Rectal smooth muscle tissue (tissue), 1 donor: ENCODE results near the gene GAL3ST1.
"Not testable (repeated sequence)": the region's sequence is repeated elsewhere in the genome, so short reads cannot be mapped to it uniquely, and the experiment has no call there.

Source experiments
- H3K27ac ChIP-seq: one replicate; pipeline ENCODE4 v1.7.0; 2013; ENCODE audit warnings: low read depth, low read length, inconsistent platforms
- H3K27me3 ChIP-seq: one replicate; pipeline ENCODE4 v1.7.0; 2013; ENCODE audit warnings: low read length; ENCODE audit not compliant: control insufficient read depth, insufficient read depth
- H3K36me3 ChIP-seq: one replicate; pipeline ENCODE4 v1.7.0; 2013; ENCODE audit warnings: low read length; ENCODE audit not compliant: control insufficient read depth, insufficient read depth
- H3K4me1 ChIP-seq: one replicate; pipeline ENCODE4 v1.7.0; 2013; ENCODE audit warnings: low read length; ENCODE audit not compliant: control insufficient read depth, insufficient read depth
- H3K4me3 ChIP-seq: one replicate; pipeline ENCODE4 v1.7.0; 2013; ENCODE audit warnings: low read length
- H3K9ac ChIP-seq: one replicate; pipeline ENCODE4 v1.7.0; 2013; ENCODE audit warnings: low read length

The GAL3ST1 gene

DNA sequence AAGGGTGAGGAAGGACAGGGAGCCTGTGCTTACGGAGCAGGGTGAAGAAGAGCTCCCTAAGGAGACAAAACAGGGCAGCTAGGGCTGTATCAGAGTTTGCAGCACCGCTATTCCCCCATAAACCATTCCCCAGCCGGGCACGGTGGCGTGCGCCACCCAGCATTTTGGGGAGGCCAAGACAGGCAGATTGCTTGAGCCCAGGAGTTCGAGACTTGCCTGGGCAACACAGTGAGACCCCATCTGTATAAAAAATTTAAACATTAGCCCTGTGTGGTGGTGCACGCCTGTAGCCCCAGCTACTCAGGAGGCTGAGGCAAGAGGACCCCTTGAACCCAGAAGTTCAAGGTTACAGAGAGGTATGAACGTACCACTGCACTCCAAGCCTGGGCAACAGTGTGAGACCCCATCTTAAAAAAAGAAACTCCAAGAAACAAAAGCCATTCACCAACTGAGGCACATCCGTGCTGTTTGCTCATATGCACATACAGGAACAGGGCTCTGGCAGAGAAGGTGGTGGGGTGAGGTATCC is 4.7 kb downstream of the GAL3ST1 start:
- no peak overlapping the region for H3K27ac ChIP-seq
- no peaks in the 10 kb centered on the region for H3K36me3 ChIP-seq
- no peaks in the 10 kb centered on the region for H3K27me3 ChIP-seq

DNA sequence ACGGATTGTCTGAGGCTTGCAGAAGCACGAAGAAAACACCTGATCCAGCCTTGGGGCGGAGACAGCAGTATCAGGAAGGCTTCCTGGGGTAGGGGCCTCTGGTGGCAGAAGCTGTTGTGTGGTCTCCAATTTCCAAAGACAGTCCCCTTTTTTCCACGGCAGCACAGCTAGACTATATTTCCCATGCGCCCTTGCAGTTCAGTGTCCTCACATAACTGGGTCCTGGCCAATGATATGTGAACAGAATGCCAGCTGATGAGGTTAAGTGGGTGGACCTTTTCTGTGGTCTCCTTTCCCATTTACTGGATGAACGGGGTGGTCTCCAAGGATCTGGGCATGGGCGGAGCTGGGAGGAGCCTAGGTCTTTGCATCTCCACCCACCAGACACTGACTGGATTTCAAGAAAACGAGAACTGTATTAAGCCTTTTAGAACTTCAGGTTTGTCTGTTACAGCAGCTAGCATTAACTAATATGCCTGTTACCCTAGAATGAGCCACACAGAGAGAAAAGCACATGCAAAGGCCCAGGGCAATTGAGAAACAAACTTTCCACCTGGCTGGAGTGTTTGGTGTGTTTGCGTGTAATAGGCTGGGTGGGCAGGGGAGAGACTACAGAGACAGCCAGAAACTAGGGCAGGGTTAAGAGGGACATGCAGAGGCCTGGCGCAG is 6.2 kb downstream of the GAL3ST1 start:
- Histone ChIP-seq H3K9ac (no peak overlapping the region), H3K4me1 (no peaks in the 10 kb centered on the region), H3K27ac (no peak overlapping the region), H3K4me3 (no peak overlapping the region), H3K27me3 (no peaks in the 10 kb centered on the region), H3K36me3 (no peaks in the 10 kb centered on the region)

More for the DNA sequence above, 4.7 kb downstream of the GAL3ST1 start:
- no peaks in the 10 kb centered on the region for H3K4me1 ChIP-seq
- no peak overlapping the region for H3K9ac ChIP-seq
- H3K4me3 ChIP-seq, result no peak overlapping the region

DNA sequence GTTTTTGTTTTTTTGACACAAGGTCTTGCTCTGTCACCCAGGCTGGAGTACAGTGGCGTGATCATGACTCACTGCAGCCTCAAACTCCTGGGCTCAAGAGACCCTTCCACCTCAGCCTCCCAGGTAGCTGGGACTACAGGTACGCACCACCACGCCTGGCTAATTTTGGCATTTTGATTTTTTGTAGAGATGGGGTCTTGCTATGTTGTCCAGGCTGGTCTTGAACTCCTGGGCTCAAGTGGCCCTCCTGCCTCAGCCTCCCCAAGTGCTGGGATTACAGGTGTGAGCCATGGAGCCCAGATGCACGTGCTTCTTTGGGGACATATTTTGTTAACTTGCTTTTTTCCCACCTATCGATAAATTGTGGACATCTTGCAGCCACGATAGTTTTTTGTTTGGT is 7.2 kb downstream of the GAL3ST1 start:
- not testable (repeated sequence) for H3K36me3 ChIP-seq, H3K4me1 ChIP-seq, H3K9ac ChIP-seq, H3K27ac ChIP-seq, H3K4me3 ChIP-seq, H3K27me3 ChIP-seq

DNA sequence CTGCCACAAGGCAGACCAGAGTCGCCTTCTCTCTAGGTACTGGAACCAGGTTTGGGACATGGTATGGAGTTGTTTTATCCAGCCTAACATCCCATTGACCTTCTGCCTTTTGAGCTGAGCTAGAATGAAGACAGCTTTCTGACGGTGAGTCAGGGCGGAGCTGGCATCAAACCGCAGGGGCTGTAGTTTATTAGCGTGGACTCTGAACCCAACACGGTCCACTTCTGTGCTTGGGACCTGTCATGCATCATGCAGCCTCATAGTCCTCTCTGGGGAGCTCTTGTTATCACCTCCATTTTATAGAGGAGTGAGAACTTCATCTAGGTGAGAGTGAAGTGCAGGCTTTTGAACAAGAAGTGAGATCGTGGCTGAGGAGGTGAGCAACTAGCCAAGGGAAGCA is 8.3 kb downstream of the GAL3ST1 start:
- no peak overlapping the region for H3K4me3 ChIP-seq
- H3K27ac ChIP-seq, result no peak overlapping the region
- H3K27me3 ChIP-seq, result no peaks in the 10 kb centered on the region
- H3K36me3 ChIP-seq, result no peaks in the 10 kb centered on the region
- no peak overlapping the region for H3K9ac ChIP-seq
- H3K4me1 ChIP-seq, result no peaks in the 10 kb centered on the region

DNA sequence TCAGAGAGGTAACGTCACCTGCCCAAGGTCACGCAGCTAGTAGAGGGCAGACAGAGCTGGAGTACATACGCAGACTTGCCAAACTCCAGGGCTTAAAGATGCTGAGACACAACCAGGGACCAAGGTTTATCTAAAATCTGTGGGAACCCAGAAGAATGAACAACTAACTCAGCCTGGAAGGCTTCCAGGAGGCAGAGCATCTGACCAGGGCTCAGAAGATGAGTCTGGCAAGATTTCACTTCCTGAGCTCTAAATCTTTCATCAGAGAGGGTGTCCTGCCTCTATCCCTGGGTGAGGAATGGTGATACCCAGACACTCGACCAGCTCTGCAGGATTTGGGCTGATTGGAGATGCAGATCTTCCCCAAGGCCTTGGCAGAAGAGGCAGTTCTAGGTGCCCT is 9.1 kb downstream of the GAL3ST1 start:
- Histone ChIP-seq H3K27me3 (no peaks in the 10 kb centered on the region), H3K4me3 (no peak overlapping the region), H3K4me1 (no peaks in the 10 kb centered on the region), H3K9ac (no peak overlapping the region), H3K27ac (no peak overlapping the region), H3K36me3 (no peaks in the 10 kb centered on the region)

DNA sequence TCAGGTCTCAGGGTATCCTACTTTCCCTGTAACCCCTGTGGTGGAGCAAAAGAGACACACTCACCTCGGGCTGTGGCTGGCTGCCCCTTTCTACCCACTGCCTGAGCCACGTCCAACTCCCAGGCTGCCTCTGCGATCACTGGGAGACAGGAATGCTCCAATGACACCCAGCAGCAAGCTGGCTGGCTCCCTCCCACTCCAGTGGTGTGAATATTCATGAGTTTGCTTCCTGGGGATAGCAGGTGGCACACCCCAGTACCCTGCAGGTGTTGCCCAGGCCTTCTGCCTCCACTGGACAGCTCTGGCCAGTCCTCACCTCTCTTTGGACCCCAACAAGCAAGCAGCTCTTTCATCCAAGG is 9.7 kb downstream of the GAL3ST1 start:
- H3K9ac ChIP-seq, result no peak overlapping the region
- H3K36me3 ChIP-seq, result no peaks in the 10 kb centered on the region
- no peaks in the 10 kb centered on the region for H3K27me3 ChIP-seq

DNA sequence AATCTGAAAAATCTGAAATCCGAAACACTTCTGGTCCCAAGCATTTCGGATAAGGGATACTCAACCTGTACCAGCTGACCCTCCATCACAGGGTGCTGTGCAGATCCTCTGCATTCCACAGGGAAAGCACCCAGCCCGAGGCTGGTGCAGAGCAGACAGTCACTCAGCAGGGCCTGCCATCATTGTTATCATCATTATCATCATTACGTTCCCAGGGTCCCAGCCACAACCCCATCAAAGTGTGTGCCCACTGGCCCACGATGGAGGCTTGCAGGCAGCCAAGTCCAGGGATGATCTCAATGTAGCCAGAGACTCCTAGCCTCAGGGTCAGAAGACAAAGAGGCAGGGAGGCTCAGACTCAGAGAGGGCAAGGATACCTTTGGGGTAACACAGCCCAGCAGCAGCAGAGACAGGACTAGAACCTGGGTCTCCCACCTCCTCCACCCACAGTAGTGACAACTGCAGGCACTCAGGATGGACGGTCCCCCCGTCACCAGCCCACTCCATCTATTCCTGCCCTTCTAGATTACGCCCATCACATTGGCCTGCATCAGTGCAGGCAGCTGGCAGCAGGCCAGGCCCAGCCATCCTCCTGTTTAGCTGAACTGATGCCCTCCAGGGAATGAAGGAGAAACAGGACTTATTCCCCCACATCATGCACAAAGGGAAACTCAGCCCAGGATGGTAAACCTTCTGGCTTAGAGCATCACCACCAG is 10.3 kb downstream of the GAL3ST1 start:
- no peaks in the 10 kb centered on the region for H3K36me3 ChIP-seq
- H3K4me1 ChIP-seq, result no peaks in the 10 kb centered on the region
- no peaks in the 10 kb centered on the region for H3K27me3 ChIP-seq
- H3K4me3 ChIP-seq, result no peak overlapping the region
- H3K27ac ChIP-seq, result no peak overlapping the region
- H3K9ac ChIP-seq, result no peak overlapping the region

More for the DNA sequence above, 9.7 kb downstream of the GAL3ST1 start:
- Histone ChIP-seq H3K4me3 (no peak overlapping the region), H3K4me1 (no peaks in the 10 kb centered on the region), H3K27ac (no peak overlapping the region)

DNA sequence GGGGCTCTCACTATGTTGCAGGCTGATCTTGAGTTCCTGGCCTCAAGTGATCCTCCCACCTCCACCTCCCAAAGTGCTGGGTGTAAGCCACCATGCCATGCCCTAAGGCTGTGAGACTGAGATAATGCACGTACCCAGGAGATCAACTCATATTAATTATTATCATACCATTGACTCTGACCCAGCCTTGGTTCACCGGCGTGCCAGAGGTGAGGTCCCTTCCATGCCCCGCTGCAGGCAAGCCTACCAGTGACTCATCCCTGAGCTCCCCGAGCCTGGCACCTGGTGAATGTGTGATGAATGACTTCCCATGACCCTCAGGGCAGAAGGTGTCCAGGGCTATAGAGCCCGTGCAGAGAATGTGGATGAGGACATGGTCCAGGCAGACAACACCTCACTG is 12.1 kb downstream of the GAL3ST1 start:
- Histone ChIP-seq H3K9ac (no peak overlapping the region), H3K4me3 (no peak overlapping the region), H3K4me1 (no peaks in the 10 kb centered on the region), H3K27me3 (no peaks in the 10 kb centered on the region), H3K27ac (no peak overlapping the region), H3K36me3 (no peaks in the 10 kb centered on the region)

DNA sequence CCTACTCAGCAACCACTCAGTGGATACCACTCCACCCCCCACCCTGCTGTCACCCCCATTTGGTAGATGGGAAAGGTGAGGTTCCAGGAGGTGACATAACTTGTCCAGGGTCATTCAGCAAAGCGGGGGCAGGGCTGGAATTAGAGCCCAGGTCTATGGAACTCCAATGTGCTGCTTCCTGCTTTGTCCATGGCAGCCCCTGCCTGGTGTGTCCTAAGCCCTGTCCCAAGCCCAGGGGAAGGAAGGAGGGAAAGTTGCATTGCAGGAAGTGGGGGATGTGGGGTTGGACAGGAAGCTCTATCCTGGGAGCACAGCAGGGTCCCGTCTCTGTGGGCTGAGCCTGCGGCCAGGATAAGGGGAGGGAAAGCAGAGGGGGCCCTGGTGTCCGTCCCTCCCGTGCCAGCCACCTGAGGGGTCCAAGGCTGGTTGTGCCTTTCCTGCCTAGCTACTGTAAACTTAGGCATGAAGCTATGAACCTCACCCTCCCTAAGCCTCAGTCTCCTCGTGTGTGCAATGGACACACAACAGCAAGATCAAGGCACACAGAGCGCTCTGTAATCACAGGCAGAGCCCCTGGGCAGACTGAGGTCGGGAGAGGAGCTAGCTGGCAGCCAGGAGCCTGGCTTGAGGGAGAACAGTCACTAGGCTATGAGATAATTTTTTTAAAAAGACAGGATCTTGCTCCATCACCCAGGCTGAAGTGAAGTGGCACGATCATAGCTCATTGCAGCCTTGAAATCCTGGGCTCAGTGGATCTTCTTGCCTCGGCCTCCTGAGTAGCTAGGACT is 12.9 kb downstream of the GAL3ST1 start:
- Histone ChIP-seq H3K27me3 (no peaks in the 10 kb centered on the region), H3K4me3 (no peak overlapping the region), H3K9ac (no peak overlapping the region), H3K4me1 (no peaks in the 10 kb centered on the region), H3K27ac (no peak overlapping the region), H3K36me3 (no peaks in the 10 kb centered on the region)

DNA sequence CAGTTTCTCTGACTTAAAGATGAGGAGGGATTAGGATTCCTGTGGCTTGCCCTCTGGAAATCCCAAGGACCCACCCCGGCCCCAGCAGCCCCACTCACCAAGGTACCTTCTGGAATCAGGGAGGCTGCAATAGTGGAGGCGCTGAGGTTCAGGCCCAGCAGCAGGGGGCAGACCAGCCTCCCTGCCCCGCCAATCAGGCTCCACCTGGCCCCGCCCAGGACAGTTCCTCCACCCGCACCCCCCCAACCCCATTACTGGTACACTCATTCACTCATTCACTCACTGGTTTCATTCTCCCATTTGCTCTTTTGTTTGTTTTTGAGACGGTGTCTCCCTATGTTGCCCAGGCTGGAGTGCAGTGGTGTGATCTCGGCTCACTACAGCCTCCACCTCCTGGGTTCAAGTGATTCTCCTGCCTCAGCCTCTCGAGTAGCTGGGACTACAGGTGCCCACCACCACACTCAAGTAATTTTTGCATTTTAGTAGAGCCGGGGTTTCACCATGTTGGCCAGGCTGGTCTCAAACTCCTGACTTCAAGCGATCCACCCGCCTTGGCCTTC is 13.7 kb downstream of the GAL3ST1 start:
- not testable (repeated sequence) for H3K36me3 ChIP-seq, H3K4me1 ChIP-seq, H3K4me3 ChIP-seq, H3K27ac ChIP-seq, H3K9ac ChIP-seq, H3K27me3 ChIP-seq

DNA sequence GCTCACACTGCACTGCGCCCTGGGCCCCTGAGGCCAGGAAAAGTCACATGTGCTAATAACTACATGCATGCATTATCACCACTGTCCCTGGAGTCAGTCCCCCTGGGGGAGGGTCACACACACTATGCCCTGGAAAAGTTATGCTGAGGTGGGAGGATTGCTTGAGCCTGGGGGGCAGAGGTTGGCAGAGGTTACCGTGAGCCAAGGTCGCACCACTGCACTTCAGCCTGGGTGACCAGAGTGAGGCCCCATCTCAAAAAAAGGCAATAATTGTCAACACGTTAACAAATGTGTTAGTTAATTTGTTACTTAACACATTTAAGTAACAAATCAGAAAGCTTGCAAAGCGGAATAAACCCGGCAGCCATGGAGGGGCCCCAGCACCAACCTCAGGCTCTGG is 14.6 kb downstream of the GAL3ST1 start:
- H3K27me3 ChIP-seq, result no peaks in the 10 kb centered on the region
- no peak overlapping the region for H3K27ac ChIP-seq
- H3K9ac ChIP-seq, result no peak overlapping the region
- no peak overlapping the region for H3K4me3 ChIP-seq
- H3K4me1 ChIP-seq, result no peaks in the 10 kb centered on the region
- H3K36me3 ChIP-seq, result no peaks in the 10 kb centered on the region

DNA sequence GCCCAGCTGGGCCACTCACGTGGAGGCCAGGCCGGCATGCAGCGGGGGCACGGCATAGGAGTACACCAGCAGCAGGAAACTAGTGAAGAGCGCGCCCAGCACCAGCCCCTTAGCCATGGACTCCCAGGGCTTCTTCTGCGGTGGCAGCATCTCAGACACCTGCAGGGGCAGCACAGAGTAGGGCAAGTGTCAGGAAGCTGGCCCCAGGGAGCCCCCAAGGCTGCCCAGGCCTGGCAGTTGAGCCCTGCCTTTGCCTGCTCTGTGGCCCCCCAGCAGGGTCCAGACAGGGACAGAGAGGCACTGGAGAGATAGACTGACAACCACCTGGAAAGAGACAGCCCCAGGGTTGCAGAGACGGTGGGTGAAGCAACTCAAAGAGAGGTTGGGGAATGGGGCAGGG is 17.2 kb downstream of the GAL3ST1 start:
- H3K4me1 ChIP-seq, result no peaks in the 10 kb centered on the region
- H3K9ac ChIP-seq, result no peak overlapping the region
- no peak overlapping the region for H3K4me3 ChIP-seq
- no peaks in the 10 kb centered on the region for H3K27me3 ChIP-seq
- H3K36me3 ChIP-seq, result no peaks in the 10 kb centered on the region
- no peak overlapping the region for H3K27ac ChIP-seq
